IMR-90 (cell line): Measurements from ENCODE around the gene EFHC1. TPM values are rescaled to one million over a fixed set of nuclear protein-coding genes. Genes with fewer than 3 reads are reported as not detected.

Experiments
- ATAC-seq: fragments of 200-7000 bp; cut with Tn5 transposase; 2 replicates; pipeline ENCODE4 v1.9.1; 2020; ENCODE audit warnings: low read depth, mild to moderate bottlenecking, moderate library complexity
- BruUV-seq: library from RNA; stranded (reverse); fragments of 400-500 nt; replicated peaks from 2 replicates; lab custom pipeline; 2021; lab: Mats Ljungman, UMichigan
- CTCF ChIA-PET: fragments of 300-600 bp; formaldehyde crosslinking; extraction: SDS; loops from one replicate; lab custom pipeline; 2021; ENCODE audit warnings: antibody characterized with exemption; lab: Yijun Ruan, JAX
- POLR2A ChIA-PET: fragments of 300-600 bp; sonication (Branson Sonifier 250); formaldehyde crosslinking; loops from one replicate; lab custom pipeline; 2022; ENCODE audit warnings: antibody characterized with exemption; ENCODE audit not compliant: unreplicated experiment; lab: Charles Lee
- DNase-seq: peaks from one replicate; pipeline ENCODE4 v3.0.0; 2013
- H2AFZ ChIP-seq: replicated peaks from 2 replicates; pipeline ENCODE3; 2013; ENCODE audit warnings: low read length, mild to moderate bottlenecking; ENCODE audit not compliant: poor library complexity
- H2AK5ac ChIP-seq: 2 replicates; pipeline ENCODE4 v1.6.1; 2013; ENCODE audit warnings: low read depth, low read length, inconsistent platforms
- H2AK9ac ChIP-seq: replicated peaks from 2 replicates; pipeline ENCODE3; 2013; ENCODE audit warnings: mild to moderate bottlenecking, low read depth, low read length, moderate library complexity; ENCODE audit not compliant: poor library complexity
- H2BK120ac ChIP-seq: 2 replicates; pipeline ENCODE4 v1.6.1; 2013; ENCODE audit warnings: low read depth, low read length, inconsistent platforms
- H2BK15ac ChIP-seq: 3 replicates; pipeline ENCODE4 v1.6.1; 2013; ENCODE audit warnings: low read depth, low read length, inconsistent platforms
- H2BK20ac ChIP-seq: 2 replicates; pipeline ENCODE4 v1.6.1; 2013; ENCODE audit warnings: low read depth, mild to moderate bottlenecking, inconsistent platforms, low read length, moderate library complexity
- H2BK5ac ChIP-seq: 2 replicates; pipeline ENCODE4 v1.6.1; 2013; ENCODE audit warnings: mild to moderate bottlenecking, low read depth, low read length, inconsistent platforms; ENCODE audit not compliant: poor library complexity, severe bottlenecking
- H3K14ac ChIP-seq: replicated peaks from 2 replicates; pipeline ENCODE4 v1.6.1; 2013; ENCODE audit warnings: low read depth, low read length, inconsistent platforms
- H3K18ac ChIP-seq: 2 replicates; pipeline ENCODE4 v1.6.1; 2013; ENCODE audit warnings: low read depth, low read length, control low read depth
- H3K23ac ChIP-seq: 2 replicates; pipeline ENCODE4 v1.6.1; 2013; ENCODE audit warnings: low read depth, low read length, inconsistent platforms
- H3K27ac ChIP-seq: 2 replicates; pipeline ENCODE4 v1.5.1; 2013; ENCODE audit warnings: mild to moderate bottlenecking, control low read depth, low read length; ENCODE audit not compliant: insufficient read depth
- H3K27me3 ChIP-seq: 2 replicates; pipeline ENCODE4 v1.6.1; 2013; ENCODE audit warnings: low read length; ENCODE audit not compliant: control insufficient read depth, insufficient read depth
- H3K36me3 ChIP-seq: 2 replicates; pipeline ENCODE4 v1.6.1; 2013; ENCODE audit warnings: low read length, mixed read lengths; ENCODE audit not compliant: control insufficient read depth, insufficient read depth
- H3K4ac ChIP-seq: 2 replicates; pipeline ENCODE4 v1.6.1; 2013; ENCODE audit warnings: low read depth, low read length, inconsistent platforms
- H3K4me1 ChIP-seq: 2 replicates; pipeline ENCODE4 v1.6.1; 2013; ENCODE audit warnings: low read length, mixed read lengths; ENCODE audit not compliant: control insufficient read depth, insufficient read depth
- H3K4me2 ChIP-seq: 2 replicates; pipeline ENCODE4 v1.6.1; 2013; ENCODE audit warnings: low read depth, mild to moderate bottlenecking, control low read depth, low read length, moderate library complexity
- H3K4me3 ChIP-seq: 2 replicates; pipeline ENCODE4 v1.5.1; 2013; ENCODE audit warnings: low read depth, mild to moderate bottlenecking, control low read depth, low read length, moderate library complexity; ENCODE audit not compliant: insufficient read depth
- H3K56ac ChIP-seq: 2 replicates; pipeline ENCODE4 v1.6.1; 2013; ENCODE audit warnings: low read length, inconsistent platforms; ENCODE audit not compliant: insufficient read depth; ENCODE audit errors: extremely low read depth
- H3K79me1 ChIP-seq, 2 experiments: 2 replicates each; pipeline ENCODE4 v1.6.1; 2013; ENCODE audit warnings: low read length in 2 of 2, inconsistent platforms in 1 of 2, low read depth in 1 of 2
- H3K9ac ChIP-seq: 2 replicates; pipeline ENCODE4 v1.6.1; 2013; ENCODE audit warnings: low read depth, low read length, control low read depth
- H3K9me1 ChIP-seq: 2 replicates; pipeline ENCODE4 v1.6.1; 2013; ENCODE audit warnings: low read length, inconsistent platforms; ENCODE audit not compliant: insufficient read depth
- H3K9me3 ChIP-seq: 2 replicates; pipeline ENCODE4 v1.6.1; 2013; ENCODE audit warnings: low read length; ENCODE audit not compliant: control insufficient read depth, insufficient read depth
- H4K20me1 ChIP-seq: 2 replicates; pipeline ENCODE4 v1.6.1; 2013; ENCODE audit warnings: low read length, inconsistent platforms; ENCODE audit not compliant: insufficient read depth
- H4K5ac ChIP-seq: 2 replicates; pipeline ENCODE4 v1.6.1; 2013; ENCODE audit warnings: mild to moderate bottlenecking, low read depth, low read length, control low read depth
- H4K8ac ChIP-seq, 2 experiments: 2 replicates each; pipeline ENCODE4 v1.6.1; 2013; ENCODE audit warnings: low read depth in 2 of 2, low read length in 2 of 2, control low read depth in 1 of 2, inconsistent platforms in 1 of 2
- H4K91ac ChIP-seq: 2 replicates; pipeline ENCODE4 v1.6.1; 2013; ENCODE audit warnings: low read depth, low read length, inconsistent platforms; ENCODE audit not compliant: insufficient read depth
- CTCF ChIP-seq: conservative IDR thresholded peaks from 2 replicates; pipeline ENCODE4 v1.5.1; 2012; ENCODE audit warnings: mild to moderate bottlenecking, low read depth, low read length, improper control_type of control experiment
- POLR2A ChIP-seq: IDR thresholded peaks from 2 replicates; pipeline ENCODE4 v1.6.1; 2012; ENCODE audit warnings: mild to moderate bottlenecking, low read depth, low read length
- SMC3 ChIP-seq: fragments of 150-350 bp; IDR thresholded peaks from 2 replicates; pipeline ENCODE4 v1.6.1; 2016; ENCODE audit warnings: low read depth, mild to moderate bottlenecking, antibody characterized with exemption, low read length, moderate library complexity
- USF2 ChIP-seq: fragments of 150-350 bp; IDR thresholded peaks from 2 replicates; pipeline ENCODE4 v1.6.1; 2017; ENCODE audit warnings: mild to moderate bottlenecking, antibody characterized with exemption, low read length, low read depth
- WGBS, 2 experiments: methylation state at CpG; one replicate each; pipeline versions ENCODE4 v1.1.5 to v1.1.7; 2013; ENCODE audit warnings: missing lambda C conversion rate in 2 of 2; ENCODE audit not compliant: insufficient read length in 1 of 2; ENCODE audit errors: extremely low coverage in 2 of 2; 5-methylcytosine and 5-hydroxymethylcytosine counted together
- dilution Hi-C: fragments of 300-500 bp; cut with HindIII; formaldehyde crosslinking; loops from one replicate; pipeline ENCODE4 v1.14.3; 2018; ENCODE audit warnings: low sequenced_read_pairs; ENCODE audit not compliant: unreplicated experiment
- in situ Hi-C: fragments of 300-500 bp; cut with MboI; formaldehyde crosslinking; loops from 3 replicates; pipeline ENCODE4 v1.14.3; 2019; ENCODE audit warnings: low sequenced_read_pairs, inconsistent platforms, mixed read lengths
- intact Hi-C: fragments of 100-400 bp; cut with micrococcal nuclease; formaldehyde crosslinking; loops from 2 replicates; pipeline ENCODE4 v1.10.0; 2022
- polyA plus RNA-seq, 3 experiments: library from polyadenylated mRNA; depleted of rRNA; stranded (reverse); fragments of >200 nt; gene quantifications; 2 replicates each; pipeline ENCODE4 v1.2.3, GENCODE V29; 2012; ENCODE audit warnings: low replicate concordance in 1 of 3
- total RNA-seq: library from RNA; depleted of rRNA; stranded (reverse); fragments of >200 nt; gene quantifications from 2 replicates; pipeline ENCODE4 v1.2.3, GENCODE V29; 2012

Gene EFHC1
- total and polyA plus RNA-seq, 2 of the 4 experiments (the other 2 are of a cell fraction), result 14.0 to 23.0 TPM

- dilution Hi-C loops, result no loop called here
- no peak for DNase-seq
- in situ Hi-C loops, result no loop called here
- ATAC-seq, result no peak
- BruUV-seq, result no TSS peak
- Histone ChIP-seq H3K4me2 (no peak overlapping the region), H3K27me3 (no peaks in the 10 kb centered on the region), H4K8ac (no peak overlapping the region), H3K4ac (no peak overlapping the region), H3K36me3 (no peaks in the 10 kb centered on the region), H2BK20ac (no peak overlapping the region), H3K9me3 (no peaks in the 10 kb centered on the region), H3K27ac (no peak overlapping the region), H4K20me1 (no peaks in the 10 kb centered on the region), H3K9me1 (no peaks in the 10 kb centered on the region), H2BK15ac (no peak overlapping the region), H3K79me1 (peaks cover 0 to 4% of the 10 kb centered on the region in 2 experiments; a peak in 3 of 4 replicates), H2AK5ac (no peak overlapping the region), H3K23ac (no peak overlapping the region), H4K91ac (no peak overlapping the region), H3K4me3 (no peak overlapping the region), H3K9ac (no peak overlapping the region), H2AK9ac (no peak overlapping the region), H3K4me1 (no peaks in the 10 kb centered on the region), H3K18ac (no peak overlapping the region), H3K56ac (no peak overlapping the region), H3K14ac (no peak overlapping the region), H4K5ac (no peak overlapping the region), H2AFZ (no peak overlapping the region), H2BK120ac (no peak overlapping the region), H2BK5ac (no peak overlapping the region)
- TF ChIP-seq USF2 (no peak), SMC3 (no peak), POLR2A (no peak), CTCF (no peak)
- ChIA-PET CTCF (no interaction called here), POLR2A (no interaction called here)
- no CpG with 5 or more reads among the region's 1 CpG for WGBS, 2 experiments
- intact Hi-C loops, result loop anchor here (5.0 kb wide), 1 partner anchor 52 kb away; no protein-coding TSS in a partner anchor
These were observed 15.2 kb downstream of the EFHC1 start for GRCh38 chr6:52435345-52435744.
